Neural cell (in vitro differentiated cells): ENCODE measurements around the gene GGT6. TPM values are rescaled to one million over a fixed set of nuclear protein-coding genes. Genes with fewer than 3 reads are reported as not detected.

Experiments used
- H2AFZ ChIP-seq: fragments of 200-600, 300-800 bp; sonication (generic), shearing (Covaris generic); 2 replicates; pipeline ENCODE4 v1.6.0; 2014; ENCODE audit warnings: low read depth, mild to moderate bottlenecking, antibody characterized with exemption, low read length, moderate library complexity
- H3F3A ChIP-seq: fragments of 200-600 bp; shearing (Covaris generic); 2 replicates; pipeline ENCODE4 v1.6.1; 2016; ENCODE audit warnings: mild to moderate bottlenecking, moderate library complexity, mixed read lengths, antibody characterized with exemption, low read length; ENCODE audit not compliant: insufficient read depth, poor library complexity, severe bottlenecking
- H3K27ac ChIP-seq: fragments of 200-600, 300-800 bp; sonication (generic), shearing (Covaris generic); 2 replicates; pipeline ENCODE4 v1.5.1; 2014; ENCODE audit warnings: mild to moderate bottlenecking, low read length, moderate library complexity
- H3K27me3 ChIP-seq: fragments of 300-800, 200-600 bp; sonication (generic), shearing (Covaris generic); 2 replicates; pipeline ENCODE4 v1.6.0; 2014; ENCODE audit warnings: mild to moderate bottlenecking, low read depth, low read length, moderate library complexity; ENCODE audit not compliant: insufficient read depth
- H3K36me3 ChIP-seq: fragments of 300-800, 200-600 bp; sonication (generic), shearing (Covaris generic); 2 replicates; pipeline ENCODE4 v1.5.1; 2014; ENCODE audit warnings: mild to moderate bottlenecking, antibody characterized with exemption, low read length, moderate library complexity; ENCODE audit not compliant: insufficient read depth
- H3K4me2 ChIP-seq: fragments of 300-800, 200-600 bp; sonication (generic), shearing (Covaris generic); 2 replicates; pipeline ENCODE4 v1.6.0; 2014; ENCODE audit warnings: mild to moderate bottlenecking, low read length
- H3K4me3 ChIP-seq: fragments of 300-800, 200-600 bp; sonication (generic), shearing (Covaris generic); 2 replicates; pipeline ENCODE4 v1.5.1; 2014; ENCODE audit warnings: mild to moderate bottlenecking, low read length, moderate library complexity
- H3K79me2 ChIP-seq: fragments of 200-600 bp; shearing (Covaris generic); replicated peaks from 2 replicates; pipeline ENCODE4 v1.6.0; 2014; ENCODE audit warnings: mild to moderate bottlenecking, low read length, moderate library complexity; ENCODE audit not compliant: insufficient read depth
- H3K9ac ChIP-seq: fragments of 300-800, 200-600 bp; sonication (generic), shearing (Covaris generic); 2 replicates; pipeline ENCODE4 v1.6.1; 2016; ENCODE audit warnings: mild to moderate bottlenecking, low read length, mixed read lengths
- H3K9me2 ChIP-seq: fragments of 200-600 bp; shearing (Covaris generic); 2 replicates; pipeline ENCODE4 v1.6.1; 2016; ENCODE audit warnings: mild to moderate bottlenecking, low read length, mixed read lengths; ENCODE audit not compliant: insufficient read depth
- H3K9me3 ChIP-seq: fragments of 200-600, 300-800 bp; sonication (generic), shearing (Covaris generic); 2 replicates; pipeline ENCODE4 v1.6.1; 2016; ENCODE audit warnings: mild to moderate bottlenecking, mixed run types, low read length, moderate library complexity, mixed read lengths
- H4K20me1 ChIP-seq: fragments of 200-600 bp; shearing (Covaris generic); 2 replicates; pipeline ENCODE4 v1.6.1; 2016; ENCODE audit warnings: mild to moderate bottlenecking, mixed run types; ENCODE audit not compliant: insufficient read depth
- CTCF ChIP-seq: fragments of 450-650 bp; IDR thresholded peaks from 2 replicates; pipeline ENCODE4 v1.5.1; 2014; ENCODE audit warnings: antibody characterized with exemption, mild to moderate bottlenecking, moderate library complexity; ENCODE audit not compliant: poor library complexity, severe bottlenecking
- EP300 ChIP-seq: fragments of 450-650 bp; conservative IDR thresholded peaks from 2 replicates; pipeline ENCODE4 v1.6.1; 2014; ENCODE audit warnings: antibody characterized with exemption, mild to moderate bottlenecking, moderate library complexity; ENCODE audit not compliant: poor library complexity, severe bottlenecking
- EZH2 ChIP-seq: fragments of 200-600, 300-800 bp; shearing (Covaris generic), sonication (generic); IDR thresholded peaks from 2 replicates; pipeline ENCODE4 v1.6.1; 2014; ENCODE audit warnings: antibody characterized with exemption, low read length, borderline replicate concordance, mild to moderate bottlenecking; ENCODE audit not compliant: insufficient read depth, poor library complexity, severe bottlenecking
- MXI1 ChIP-seq: fragments of 450-650 bp; conservative IDR thresholded peaks from 2 replicates; pipeline ENCODE4 v1.6.1; 2014; ENCODE audit warnings: antibody characterized with exemption, mild to moderate bottlenecking; ENCODE audit not compliant: poor library complexity, severe bottlenecking
- POLR2AphosphoS5 ChIP-seq: IDR thresholded peaks from 2 replicates; pipeline ENCODE4 v1.6.1; 2012
- RAD21 ChIP-seq: fragments of 450-650 bp; conservative IDR thresholded peaks from 2 replicates; pipeline ENCODE4 v1.6.1; 2014; ENCODE audit warnings: antibody characterized with exemption, mild to moderate bottlenecking, moderate library complexity
- SMC3 ChIP-seq: fragments of 450-650 bp; conservative IDR thresholded peaks from 2 replicates; pipeline ENCODE4 v1.6.1; 2014; ENCODE audit warnings: antibody characterized with exemption, mild to moderate bottlenecking, moderate library complexity; ENCODE audit not compliant: poor library complexity
- TAF1 ChIP-seq: IDR thresholded peaks from 2 replicates; pipeline ENCODE4 v1.6.1; 2012; ENCODE audit warnings: low read depth
- polyA plus RNA-seq: library from polyadenylated mRNA; depleted of rRNA; stranded (reverse); fragments of >200 nt; gene quantifications from 2 replicates; pipeline ENCODE4 v1.2.3, GENCODE V29; 2014
- TF ChIP-seq, protein P1 (sequence below): IDR thresholded peaks from 2 replicates; pipeline ENCODE4 v1.6.1; 2012; ENCODE audit warnings: borderline replicate concordance

Gene GGT6
- polyA plus RNA-seq, 1 donor from 2014 or later: not detected

GRCh38 chr17:4522661-4523060 is 37.7 kb downstream of the GGT6 start (continued):
- TF ChIP-seq, protein P1, sequence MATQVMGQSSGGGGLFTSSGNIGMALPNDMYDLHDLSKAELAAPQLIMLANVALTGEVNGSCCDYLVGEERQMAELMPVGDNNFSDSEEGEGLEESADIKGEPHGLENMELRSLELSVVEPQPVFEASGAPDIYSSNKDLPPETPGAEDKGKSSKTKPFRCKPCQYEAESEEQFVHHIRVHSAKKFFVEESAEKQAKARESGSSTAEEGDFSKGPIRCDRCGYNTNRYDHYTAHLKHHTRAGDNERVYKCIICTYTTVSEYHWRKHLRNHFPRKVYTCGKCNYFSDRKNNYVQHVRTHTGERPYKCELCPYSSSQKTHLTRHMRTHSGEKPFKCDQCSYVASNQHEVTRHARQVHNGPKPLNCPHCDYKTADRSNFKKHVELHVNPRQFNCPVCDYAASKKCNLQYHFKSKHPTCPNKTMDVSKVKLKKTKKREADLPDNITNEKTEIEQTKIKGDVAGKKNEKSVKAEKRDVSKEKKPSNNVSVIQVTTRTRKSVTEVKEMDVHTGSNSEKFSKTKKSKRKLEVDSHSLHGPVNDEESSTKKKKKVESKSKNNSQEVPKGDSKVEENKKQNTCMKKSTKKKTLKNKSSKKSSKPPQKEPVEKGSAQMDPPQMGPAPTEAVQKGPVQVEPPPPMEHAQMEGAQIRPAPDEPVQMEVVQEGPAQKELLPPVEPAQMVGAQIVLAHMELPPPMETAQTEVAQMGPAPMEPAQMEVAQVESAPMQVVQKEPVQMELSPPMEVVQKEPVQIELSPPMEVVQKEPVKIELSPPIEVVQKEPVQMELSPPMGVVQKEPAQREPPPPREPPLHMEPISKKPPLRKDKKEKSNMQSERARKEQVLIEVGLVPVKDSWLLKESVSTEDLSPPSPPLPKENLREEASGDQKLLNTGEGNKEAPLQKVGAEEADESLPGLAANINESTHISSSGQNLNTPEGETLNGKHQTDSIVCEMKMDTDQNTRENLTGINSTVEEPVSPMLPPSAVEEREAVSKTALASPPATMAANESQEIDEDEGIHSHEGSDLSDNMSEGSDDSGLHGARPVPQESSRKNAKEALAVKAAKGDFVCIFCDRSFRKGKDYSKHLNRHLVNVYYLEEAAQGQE: no peak
- no peak for TF ChIP-seq TAF1
- TF ChIP-seq MXI1: no peak

DNA sequence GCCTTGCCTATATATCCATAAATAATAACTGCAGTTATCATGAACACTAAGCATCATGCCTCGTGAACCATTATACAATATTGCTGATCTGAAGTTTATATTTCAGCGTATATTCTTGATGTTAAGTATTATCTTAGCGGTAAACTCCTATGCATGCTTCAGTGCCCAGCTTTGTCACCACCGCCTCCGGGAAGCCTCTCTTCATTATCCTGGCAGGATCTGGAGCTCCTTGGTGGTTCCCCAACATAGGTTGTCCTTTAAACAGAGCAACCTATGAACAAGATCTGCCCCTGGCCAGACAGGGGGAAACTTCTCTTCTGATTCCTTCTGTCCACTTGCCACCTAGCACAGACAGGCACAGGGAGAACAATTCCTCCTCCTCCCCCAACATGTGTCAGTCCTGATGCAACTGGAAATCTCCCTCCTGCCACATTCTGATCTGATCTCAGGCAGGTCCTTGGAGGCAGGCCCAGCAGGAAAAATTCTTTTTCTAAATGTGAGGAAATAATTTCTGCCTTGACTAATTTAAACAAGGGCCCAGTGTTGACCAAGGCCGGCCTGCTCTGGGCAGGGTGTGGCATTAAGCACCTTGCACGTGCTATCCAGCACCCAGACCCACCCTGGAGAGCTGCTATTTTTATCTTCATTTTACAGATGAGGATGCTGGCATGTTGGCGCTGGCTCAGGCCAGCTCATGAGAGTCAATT is 39.3 kb downstream of the GGT6 start:
- Histone ChIP-seq H3K9me3 (no peaks in the 10 kb centered on the region), H2AFZ (no peak overlapping the region), H3F3A (no peaks in the 10 kb centered on the region), H3K27me3 (no peaks in the 10 kb centered on the region), H3K4me2 (no peak overlapping the region), H4K20me1 (no peaks in the 10 kb centered on the region), H3K36me3 (no peaks in the 10 kb centered on the region), H3K9ac (no peak overlapping the region), H3K27ac (no peak overlapping the region), H3K4me3 (no peak overlapping the region), H3K79me2 (no peaks in the 10 kb centered on the region), H3K9me2 (no peaks in the 10 kb centered on the region)
- no peak for TF ChIP-seq TAF1
- no peak for TF ChIP-seq POLR2AphosphoS5
- TF ChIP-seq EZH2: no peak
- no peak for TF ChIP-seq SMC3
- no peak for TF ChIP-seq EP300
- TF ChIP-seq, protein P1: no peak
- TF ChIP-seq MXI1: no peak
- TF ChIP-seq RAD21: no peak
- no peak for TF ChIP-seq CTCF
